HL-60 (cell line): Measurements from ENCODE around the gene DNAAF1.

Experiments used
- DNase-seq, 2 experiments: peaks; one replicate each; pipeline ENCODE4 v3.0.0-alpha.2; 2010 to 2020; ENCODE audit warnings: low read depth in 1 of 2, low spot score in 1 of 2
- H3K27ac ChIP-seq: fragments of 250-450 bp; sonication (Bioruptor Pico); replicated peaks from 2 replicates; pipeline ENCODE4 v1.5.1; 2020; ENCODE audit warnings: mild to moderate bottlenecking, moderate library complexity
- H3K27me3 ChIP-seq: fragments of 250-450 bp; sonication (Bioruptor Pico); 2 replicates; pipeline ENCODE4 v1.5.1; 2021; ENCODE audit warnings: mild to moderate bottlenecking, moderate library complexity; ENCODE audit not compliant: insufficient read depth, poor library complexity, severe bottlenecking
- H3K4me3 ChIP-seq: replicated peaks from 2 replicates; pipeline ENCODE4 v1.5.1; 2011; ENCODE audit warnings: mild to moderate bottlenecking, control low read depth, low read length; ENCODE audit not compliant: insufficient read depth
- GABPA ChIP-seq: IDR thresholded peaks from 2 replicates; pipeline ENCODE4 v1.6.1; 2012; ENCODE audit warnings: low read depth
- POLR2AphosphoS5 ChIP-seq: IDR thresholded peaks from 2 replicates; pipeline ENCODE4 v1.6.1; 2012; ENCODE audit warnings: low read depth
- SPI1 ChIP-seq: IDR thresholded peaks from 2 replicates; pipeline ENCODE4 v1.6.1; 2012; ENCODE audit warnings: low read depth, mild to moderate bottlenecking, borderline replicate concordance
- TF ChIP-seq, protein P1 (sequence below): IDR thresholded peaks from one replicate; pipeline ENCODE4 v1.5.1; 2011; ENCODE audit warnings: low read length, control low read depth, inconsistent platforms; ENCODE audit not compliant: insufficient read depth
- TF ChIP-seq, protein P2 (sequence below): IDR thresholded peaks from 2 replicates; pipeline ENCODE4 v1.6.1; 2012; ENCODE audit warnings: low read depth; ENCODE audit not compliant: insufficient replicate concordance

DNAAF1 gene

DNA sequence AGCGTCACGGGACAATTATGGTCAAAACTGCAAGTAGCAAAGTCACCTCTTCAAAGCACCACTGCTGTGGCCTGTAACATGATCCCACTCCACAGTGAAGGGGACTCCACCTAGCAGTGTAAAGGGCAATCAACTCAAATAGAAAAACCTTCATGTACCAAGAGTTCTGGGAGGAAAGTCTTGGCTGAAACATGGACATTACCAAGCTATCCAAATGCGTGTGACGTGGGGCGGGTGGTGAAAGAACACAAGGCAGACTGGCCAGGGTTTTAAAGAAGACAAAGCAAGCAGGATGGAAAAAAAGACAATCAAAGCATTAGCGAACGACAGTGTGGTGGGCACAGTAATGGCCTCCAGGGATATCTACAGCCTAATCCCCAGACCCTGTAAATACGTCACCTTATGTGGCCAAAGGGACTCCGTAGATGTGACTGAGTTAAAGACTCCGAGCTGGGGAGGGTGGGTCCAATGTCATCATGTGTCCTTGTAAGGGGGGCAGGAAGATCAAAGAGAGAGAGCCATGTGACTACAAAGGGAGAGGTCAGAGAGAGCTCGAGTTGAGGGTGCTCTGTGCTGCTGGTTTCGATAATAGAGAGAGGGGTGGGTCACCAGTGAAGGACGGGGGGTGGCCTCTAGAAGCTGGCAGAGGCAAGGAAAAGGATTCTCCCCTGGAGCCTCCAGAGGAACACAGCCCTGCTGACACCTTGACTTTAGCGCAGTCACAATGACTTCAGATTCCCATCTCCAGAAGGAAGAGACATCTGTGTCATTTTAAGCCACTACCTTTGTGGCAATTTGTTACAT lies 6.1 kb upstream of the DNAAF1 start:
- Histone ChIP-seq H3K27ac (no peak overlapping the region), H3K27me3 (no peaks in the 10 kb centered on the region), H3K4me3 (no peak overlapping the region)
- TF ChIP-seq GABPA (no peak), SPI1 (no peak), POLR2AphosphoS5 (no peak)
- TF ChIP-seq, protein P1, sequence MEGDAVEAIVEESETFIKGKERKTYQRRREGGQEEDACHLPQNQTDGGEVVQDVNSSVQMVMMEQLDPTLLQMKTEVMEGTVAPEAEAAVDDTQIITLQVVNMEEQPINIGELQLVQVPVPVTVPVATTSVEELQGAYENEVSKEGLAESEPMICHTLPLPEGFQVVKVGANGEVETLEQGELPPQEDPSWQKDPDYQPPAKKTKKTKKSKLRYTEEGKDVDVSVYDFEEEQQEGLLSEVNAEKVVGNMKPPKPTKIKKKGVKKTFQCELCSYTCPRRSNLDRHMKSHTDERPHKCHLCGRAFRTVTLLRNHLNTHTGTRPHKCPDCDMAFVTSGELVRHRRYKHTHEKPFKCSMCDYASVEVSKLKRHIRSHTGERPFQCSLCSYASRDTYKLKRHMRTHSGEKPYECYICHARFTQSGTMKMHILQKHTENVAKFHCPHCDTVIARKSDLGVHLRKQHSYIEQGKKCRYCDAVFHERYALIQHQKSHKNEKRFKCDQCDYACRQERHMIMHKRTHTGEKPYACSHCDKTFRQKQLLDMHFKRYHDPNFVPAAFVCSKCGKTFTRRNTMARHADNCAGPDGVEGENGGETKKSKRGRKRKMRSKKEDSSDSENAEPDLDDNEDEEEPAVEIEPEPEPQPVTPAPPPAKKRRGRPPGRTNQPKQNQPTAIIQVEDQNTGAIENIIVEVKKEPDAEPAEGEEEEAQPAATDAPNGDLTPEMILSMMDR: no peak
- TF ChIP-seq, protein P2, sequence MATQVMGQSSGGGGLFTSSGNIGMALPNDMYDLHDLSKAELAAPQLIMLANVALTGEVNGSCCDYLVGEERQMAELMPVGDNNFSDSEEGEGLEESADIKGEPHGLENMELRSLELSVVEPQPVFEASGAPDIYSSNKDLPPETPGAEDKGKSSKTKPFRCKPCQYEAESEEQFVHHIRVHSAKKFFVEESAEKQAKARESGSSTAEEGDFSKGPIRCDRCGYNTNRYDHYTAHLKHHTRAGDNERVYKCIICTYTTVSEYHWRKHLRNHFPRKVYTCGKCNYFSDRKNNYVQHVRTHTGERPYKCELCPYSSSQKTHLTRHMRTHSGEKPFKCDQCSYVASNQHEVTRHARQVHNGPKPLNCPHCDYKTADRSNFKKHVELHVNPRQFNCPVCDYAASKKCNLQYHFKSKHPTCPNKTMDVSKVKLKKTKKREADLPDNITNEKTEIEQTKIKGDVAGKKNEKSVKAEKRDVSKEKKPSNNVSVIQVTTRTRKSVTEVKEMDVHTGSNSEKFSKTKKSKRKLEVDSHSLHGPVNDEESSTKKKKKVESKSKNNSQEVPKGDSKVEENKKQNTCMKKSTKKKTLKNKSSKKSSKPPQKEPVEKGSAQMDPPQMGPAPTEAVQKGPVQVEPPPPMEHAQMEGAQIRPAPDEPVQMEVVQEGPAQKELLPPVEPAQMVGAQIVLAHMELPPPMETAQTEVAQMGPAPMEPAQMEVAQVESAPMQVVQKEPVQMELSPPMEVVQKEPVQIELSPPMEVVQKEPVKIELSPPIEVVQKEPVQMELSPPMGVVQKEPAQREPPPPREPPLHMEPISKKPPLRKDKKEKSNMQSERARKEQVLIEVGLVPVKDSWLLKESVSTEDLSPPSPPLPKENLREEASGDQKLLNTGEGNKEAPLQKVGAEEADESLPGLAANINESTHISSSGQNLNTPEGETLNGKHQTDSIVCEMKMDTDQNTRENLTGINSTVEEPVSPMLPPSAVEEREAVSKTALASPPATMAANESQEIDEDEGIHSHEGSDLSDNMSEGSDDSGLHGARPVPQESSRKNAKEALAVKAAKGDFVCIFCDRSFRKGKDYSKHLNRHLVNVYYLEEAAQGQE: no peak
- DNase-seq: no peak

DNA sequence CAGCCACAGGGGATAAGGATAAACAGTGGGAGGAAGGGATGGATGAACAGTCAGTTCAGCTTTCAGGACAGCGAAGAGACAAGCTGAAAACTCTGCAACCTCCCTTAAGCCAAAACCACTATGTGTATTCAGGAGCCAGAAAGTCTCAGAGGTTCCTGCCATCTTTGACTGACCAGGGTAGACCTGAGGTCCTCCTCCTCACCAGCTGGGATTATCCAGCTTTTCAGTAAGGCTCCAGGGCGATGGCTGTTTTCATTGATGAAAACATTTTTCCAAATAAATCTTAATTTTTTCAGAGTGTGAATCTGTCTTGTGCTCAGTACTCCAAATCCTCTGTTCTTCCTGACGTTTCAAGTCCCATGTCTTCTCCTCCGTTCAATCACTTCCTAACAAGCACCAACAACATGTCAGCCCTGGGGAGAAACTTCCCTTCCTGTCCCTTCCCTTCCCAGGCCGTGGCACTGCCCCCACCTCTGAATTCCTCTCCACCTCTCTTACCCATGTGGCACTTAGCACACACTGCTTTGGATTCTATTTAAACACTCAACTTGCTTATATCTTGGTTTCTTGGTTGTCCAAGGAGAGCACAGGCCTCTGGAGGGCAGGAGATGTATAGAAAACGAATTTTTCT lies 5.4 kb upstream of the DNAAF1 start:
- no peak for TF ChIP-seq POLR2AphosphoS5
- no peak for TF ChIP-seq GABPA
- TF ChIP-seq SPI1: no peak

DNA sequence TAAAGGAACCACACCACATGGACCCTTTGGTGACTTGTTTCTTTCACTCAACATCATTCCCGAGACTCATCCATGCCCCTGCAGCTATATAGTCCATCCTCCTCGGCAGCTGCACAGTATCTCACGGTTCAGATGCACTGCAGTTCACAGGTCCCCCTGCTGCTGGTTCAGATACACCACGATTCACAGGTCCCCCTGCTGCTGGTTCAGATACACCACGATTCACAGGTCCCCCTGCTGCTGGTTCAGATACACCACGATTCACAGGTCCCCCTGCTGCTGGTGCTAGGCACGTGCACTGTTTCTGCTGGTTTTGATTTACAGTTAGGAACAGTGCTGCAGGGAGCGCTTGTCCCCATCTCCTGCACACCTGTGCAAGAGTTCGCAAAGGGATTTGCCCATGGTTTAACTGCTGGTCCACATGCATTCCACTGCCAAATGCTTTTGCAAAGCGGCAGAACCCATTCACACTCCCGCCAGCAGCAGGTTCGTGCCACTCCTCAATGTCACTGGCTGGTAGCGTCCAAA lies 3.9 kb upstream of the DNAAF1 start:
- DNase-seq: no peak
- Histone ChIP-seq H3K4me3 (no peak overlapping the region), H3K27me3 (no peaks in the 10 kb centered on the region), H3K27ac (no peak overlapping the region)
- TF ChIP-seq, protein P2: no peak
- TF ChIP-seq, protein P1: no peak
- no peak for TF ChIP-seq GABPA
- TF ChIP-seq POLR2AphosphoS5: no peak
- TF ChIP-seq SPI1: no peak

More for the DNA sequence above, 5.4 kb upstream of the DNAAF1 start:
- Histone ChIP-seq H3K27me3 (no peaks in the 10 kb centered on the region), H3K4me3 (no peak overlapping the region), H3K27ac (no peak overlapping the region)
- no peak for DNase-seq

DNA sequence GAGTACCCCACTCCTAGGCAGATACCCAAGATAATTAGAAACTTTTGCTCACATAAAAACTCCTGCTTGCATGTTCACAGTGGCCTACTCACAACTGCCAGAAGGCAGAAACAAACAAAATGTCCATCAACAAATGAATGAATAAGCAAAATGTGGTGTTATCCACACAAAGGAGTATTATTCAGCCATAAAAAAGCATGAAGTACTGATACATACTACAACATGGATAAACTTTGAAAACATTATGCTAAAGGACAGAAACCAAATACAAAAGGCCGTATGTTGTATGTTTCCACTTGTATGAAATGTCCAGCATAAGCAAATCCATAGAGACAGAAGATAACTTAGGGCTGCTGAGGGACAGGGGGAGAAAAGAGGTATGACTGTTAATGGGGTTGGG lies 2.0 kb upstream of the DNAAF1 start:
- no peaks in the 10 kb centered on the region for H3K27me3 ChIP-seq
- DNase-seq: no peak
- no peak overlapping the region for H3K4me3 ChIP-seq
- 0 out of 2 replicates have a peak overlapping the region, but pooled peaks have one; percentile 12 for H3K27ac ChIP-seq
- TF ChIP-seq SPI1: no peak
- no peak for TF ChIP-seq GABPA
- TF ChIP-seq, protein P1: no peak
- TF ChIP-seq, protein P2: no peak
- TF ChIP-seq POLR2AphosphoS5: no peak
